ENCODE measurements around the gene SMIM43. TPM values are rescaled to one million over a fixed set of nuclear protein-coding genes. Genes with fewer than 3 reads are reported as not detected.

Gene SMIM43
- total RNA-seq, 1 experiment from 2014 or later = 1.2 TPM

GRCh38 chr4:121740796-121741409, 24.1 kb downstream of the SMIM43 start:
- Histone ChIP-seq H3K4me1 (ENCODE audit: insufficient read depth, low read length) (no peaks in the 10 kb centered on the region), H3K79me1 (ENCODE audit: insufficient read depth, low read depth, low read length, poor library complexity, severe bottlenecking) (no peaks in the 10 kb centered on the region), H3K79me2 (ENCODE audit: insufficient read depth, low read length) (no peaks in the 10 kb centered on the region), H3T11ph (ENCODE audit: low read length) (no peak overlapping the region), H4K8ac (replicated peaks; ENCODE audit: insufficient read length, low read depth, low read length) (no peak overlapping the region), H2BK20ac (ENCODE audit: low read depth, low read length, poor library complexity, severe bottlenecking) (no peak overlapping the region), H3K9ac (ENCODE audit: extremely low read depth, insufficient read length, low read length) (no peak overlapping the region), H3K27me3 (ENCODE audit: insufficient read depth, low read length) (no peaks in the 10 kb centered on the region), H2AFZ (ENCODE audit: low read length) (no peak overlapping the region), H2BK15ac (ENCODE audit: low read depth, low read length) (no peak overlapping the region), H3K23me2 (ENCODE audit: insufficient read length, low read depth, low read length, poor library complexity, severe bottlenecking) (no peaks in the 10 kb centered on the region), H2BK120ac (ENCODE audit: low read depth, low read length, poor library complexity, severe bottlenecking) (no peak overlapping the region), H4K91ac (ENCODE audit: insufficient read length, low read depth, low read length) (no peak overlapping the region), H3K4me2 (ENCODE audit: insufficient read depth, insufficient read length, low read length) (no peak overlapping the region), H3K18ac (ENCODE audit: insufficient read length, low read depth, low read length) (no peak overlapping the region), H3K9me3 (ENCODE audit: control insufficient read depth, low read depth, low read length) (no peaks in the 10 kb centered on the region), H4K5ac (ENCODE audit: insufficient read length, low read depth, low read length) (no peak overlapping the region), H4K20me1 (ENCODE audit: control insufficient read depth, insufficient read depth, insufficient read length) (no peaks in the 10 kb centered on the region), H3K14ac (ENCODE audit: insufficient read depth, low read length) (no peak overlapping the region), H2AK5ac (ENCODE audit: insufficient read length, low read length) (no peak overlapping the region), H3K23ac (ENCODE audit: insufficient read length, low read depth, low read length) (no peak overlapping the region), H2BK12ac (ENCODE audit: insufficient read length, low read depth, low read length) (no peak overlapping the region), H3K56ac (ENCODE audit: insufficient read length, low read depth, low read length) (no peak overlapping the region), H3K27ac (ENCODE audit: insufficient read length, low read depth, low read length) (no peak overlapping the region), H3K4ac (ENCODE audit: low read depth, low read length) (no peak overlapping the region), H2BK5ac (ENCODE audit: insufficient read length, low read length) (no peak overlapping the region)
- H3K4me3 Mint-ChIP-seq = peak overlapping the region in 1 of 2 experiments; percentile 7; a peak in 1 of 5 replicates
- H3K27ac Mint-ChIP-seq = no peak overlapping the region; a peak in 1 of 7 replicates
- peak; percentile 63 for DNase-seq
- H3K36me3 Mint-ChIP-seq (ENCODE audit: insufficient read depth in 1 of 3, low read depth in 3 of 3) = no peaks in the 10 kb centered on the region; a peak in 1 of 7 replicates
- peaks cover 30% of the 10 kb centered on the region for H3K27me3 Mint-ChIP-seq (ENCODE audit: low read depth)
- TF ChIP-seq CTCF (conservative IDR thresholded peaks at IDR 0.05) = no peak
- WGBS (ENCODE audit: extremely low coverage, insufficient read length, low lambda C conversion rate) = no CpG with 5 or more reads among the region's 12 CpGs
- H3K9me3 Mint-ChIP-seq = peaks cover 3% of the 10 kb centered on the region in 2 experiments; a peak in 4 of 5 replicates
- peaks cover 20% of the 10 kb centered on the region in 2 experiments for H3K4me1 Mint-ChIP-seq

Data from H9 (cell line).